ENCODE results near the gene OR10P1.

- TF ChIP-seq CTCF (conservative IDR thresholded peaks at IDR 0.05) (no peak), ZFX (IDR thresholded peaks at IDR 0.05) (no peak)
Measured at GRCh38 chr12:55679691-55680090, 43.0 kb downstream of the OR10P1 start.

Data from C4-2B (cell line).